Stimulated activated CD4-positive, alpha-beta T cell treated with anti-CD3 and anti-CD28 coated beads, Interleukin-12 subunit alpha, Interleukin-12 subunit beta, amount 100 ng/mL, for 48 hours (primary cell): ENCODE results near the gene CTTNBP2NL.
"Not testable (repeated sequence)": the region's sequence is repeated elsewhere in the genome, so short reads cannot be mapped to it uniquely, and the experiment has no call there.

ENCODE experiments used
- DNase-seq, 3 donors: peaks; one replicate each; pipeline ENCODE4 v3.0.0-alpha.2; 2020; ENCODE audit warnings: low read depth in 2 of 3, low spot score in 1 of 3

The CTTNBP2NL gene

GRCh38 chr1:112418099-112418892 lies 22.3 kb downstream of the CTTNBP2NL start:
- DNase-seq, result no peak

DNA sequence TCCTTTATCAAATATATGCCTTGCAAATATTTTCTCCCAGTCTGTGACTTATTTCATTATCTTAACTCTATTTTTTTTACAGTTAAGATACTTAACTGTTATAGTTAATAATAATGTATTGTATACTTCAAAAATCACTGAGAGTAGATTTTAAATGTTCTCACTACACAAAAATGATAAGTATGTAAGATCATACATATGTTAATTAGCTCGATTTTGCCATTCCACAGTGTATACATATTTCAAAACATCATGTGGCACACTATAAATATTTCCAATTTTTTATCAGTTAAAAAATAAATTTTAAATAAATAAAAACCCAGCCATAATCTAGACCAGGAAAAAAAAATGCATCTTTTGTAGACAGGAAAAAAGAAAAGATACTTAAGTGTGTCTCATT lies 27.2 kb downstream of the CTTNBP2NL start:
- DNase-seq, result no peak

GRCh38 chr1:112423666-112424065 lies 27.7 kb downstream of the CTTNBP2NL start:
- not testable (repeated sequence) for DNase-seq

- DNase-seq, result no peak
Measured at GRCh38 chr1:112429749-112430148, 33.7 kb downstream of the CTTNBP2NL start.

DNA sequence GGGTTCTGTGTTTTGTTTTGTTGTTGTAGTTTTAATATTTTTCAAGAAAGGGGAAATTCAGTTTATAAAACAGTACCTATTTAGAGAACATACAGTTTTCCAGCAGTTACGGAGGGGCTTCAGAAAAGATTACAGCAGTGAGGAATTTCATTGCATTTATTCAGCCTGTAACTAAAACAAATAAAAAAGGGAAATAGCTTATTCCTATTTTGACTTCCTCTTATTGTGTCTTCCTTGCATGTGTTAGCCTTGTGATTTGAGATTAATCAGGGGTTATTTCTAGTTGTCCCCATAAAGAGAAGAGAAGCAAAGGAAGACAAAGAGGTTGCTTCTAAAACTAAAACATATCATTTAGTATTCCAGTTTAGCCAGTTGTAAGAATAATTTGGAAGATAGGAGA lies 35.0 kb downstream of the CTTNBP2NL start:
- no peak for DNase-seq

GRCh38 chr1:112435448-112435847 lies 39.4 kb downstream of the CTTNBP2NL start:
- DNase-seq, result no peak

DNA sequence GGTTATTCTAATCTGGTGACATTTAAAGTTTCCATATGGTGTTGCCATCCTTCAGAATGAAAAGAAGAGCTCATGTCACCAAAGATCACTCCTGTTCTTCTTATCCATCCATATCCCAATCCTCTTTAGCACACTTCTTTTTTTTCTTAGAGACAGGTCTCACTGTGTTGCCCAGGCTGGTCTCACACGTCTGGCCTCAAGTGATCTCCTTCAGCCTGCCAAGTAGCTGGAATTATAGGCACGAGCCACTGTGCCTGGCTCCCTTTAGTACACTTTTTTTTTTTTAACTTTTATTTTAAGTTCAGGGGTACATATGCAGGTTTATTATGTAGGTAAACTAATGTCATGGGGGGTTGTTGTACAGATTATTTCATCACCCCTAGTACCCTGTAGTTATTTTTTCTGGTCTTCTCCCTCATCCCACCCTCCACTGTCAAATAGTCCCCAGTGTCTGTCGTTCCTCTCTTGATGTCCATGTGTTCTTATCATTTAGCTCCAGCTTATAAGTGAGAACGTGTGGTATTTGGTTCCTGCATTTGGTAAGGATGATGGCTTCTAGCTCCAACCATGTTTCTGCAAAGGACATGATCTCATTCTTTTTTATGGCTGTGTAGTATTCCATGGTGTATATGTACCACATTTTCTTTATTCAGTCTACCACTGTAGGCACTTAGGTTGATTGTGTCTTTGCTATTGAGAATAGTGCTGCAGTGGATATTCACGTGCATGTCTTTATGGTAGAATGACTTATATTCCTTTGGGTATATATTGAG lies 40.6 kb downstream of the CTTNBP2NL start:
- DNase-seq, result no peak

DNA sequence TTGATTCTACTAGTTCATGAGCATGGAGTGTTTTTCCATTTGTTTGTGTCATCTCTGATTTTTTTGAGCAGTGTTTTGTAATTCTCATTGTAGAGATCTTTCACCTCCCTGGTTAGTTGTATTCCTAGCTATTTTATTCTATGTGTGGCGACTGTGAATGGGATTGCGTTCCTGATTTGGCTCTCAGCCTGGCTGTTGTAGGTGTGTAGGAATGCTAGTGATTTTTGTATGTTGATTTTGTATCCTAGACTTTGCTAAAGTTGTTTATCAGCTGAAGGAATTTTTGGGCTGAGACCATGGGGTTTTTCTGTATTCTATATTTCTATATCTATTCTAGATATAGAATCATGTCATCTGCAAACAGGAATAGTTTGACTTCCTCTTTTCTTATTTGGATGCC lies 42.1 kb downstream of the CTTNBP2NL start:
- DNase-seq, result not testable (repeated sequence)

GRCh38 chr1:112439592-112439991 lies 43.6 kb downstream of the CTTNBP2NL start:
- no peak for DNase-seq

DNA sequence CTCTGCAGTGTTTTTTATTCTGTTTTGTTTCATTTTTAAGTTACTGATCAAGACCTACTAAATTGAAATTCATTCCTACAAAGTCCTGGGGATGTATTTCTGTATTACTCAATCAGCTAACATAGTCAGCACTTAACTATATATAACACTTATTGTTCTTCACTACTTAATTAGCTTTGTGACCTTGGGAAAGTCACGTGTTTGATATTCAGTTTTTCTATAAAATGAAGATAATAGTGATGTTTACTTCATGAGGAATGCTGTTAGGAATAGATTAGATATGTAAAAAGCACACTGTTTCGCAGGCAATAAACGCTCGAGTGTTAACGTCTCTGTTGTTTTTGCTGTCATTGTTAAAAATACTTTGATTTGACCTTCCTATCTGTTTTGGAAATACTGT lies 44.6 kb downstream of the CTTNBP2NL start:
- no peak for DNase-seq

- DNase-seq, result no peak
Measured at GRCh38 chr1:112444269-112444668, 48.3 kb downstream of the CTTNBP2NL start.

DNA sequence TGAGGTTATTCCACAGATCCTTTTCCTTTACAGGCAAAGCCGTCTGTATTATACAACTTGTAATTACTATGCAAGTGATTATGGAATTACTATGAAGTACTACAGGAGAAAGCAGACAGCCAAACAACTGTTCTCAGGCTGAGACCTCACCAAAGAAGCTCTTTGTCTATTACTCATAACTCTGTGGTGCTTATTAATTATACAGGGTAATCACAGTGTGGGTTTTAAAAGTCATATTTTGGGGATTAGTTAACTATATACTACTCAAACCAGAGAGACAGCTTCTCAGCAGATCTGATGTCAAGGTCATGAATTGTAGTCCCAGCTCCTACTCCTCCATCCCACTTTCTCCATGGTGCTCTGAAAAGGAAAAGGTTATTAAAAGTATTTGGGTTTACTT lies 49.6 kb downstream of the CTTNBP2NL start:
- DNase-seq, result no peak

DNA sequence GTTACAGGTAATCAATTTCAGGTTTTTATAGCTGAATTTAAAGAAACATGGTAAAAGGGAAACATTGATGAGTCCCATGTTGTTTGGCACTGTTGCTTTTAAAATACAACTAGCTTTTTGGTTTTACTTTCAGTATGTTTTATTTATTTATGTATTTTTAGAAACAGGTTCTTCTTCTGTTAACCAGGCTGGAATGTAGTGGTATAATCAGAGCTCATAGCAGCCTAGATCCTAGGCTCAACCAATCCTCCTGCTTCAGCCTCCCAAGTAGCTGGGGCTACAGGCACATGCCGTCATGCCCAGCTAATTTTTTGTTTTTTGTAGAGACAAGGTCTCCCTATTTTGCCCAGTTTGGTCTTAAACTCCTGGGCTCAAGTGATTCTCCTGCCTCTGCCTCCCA lies 50.4 kb downstream of the CTTNBP2NL start:
- no peak for DNase-seq

- DNase-seq, result no peak
Measured at GRCh38 chr1:112448904-112449629, 53.1 kb downstream of the CTTNBP2NL start.

DNA sequence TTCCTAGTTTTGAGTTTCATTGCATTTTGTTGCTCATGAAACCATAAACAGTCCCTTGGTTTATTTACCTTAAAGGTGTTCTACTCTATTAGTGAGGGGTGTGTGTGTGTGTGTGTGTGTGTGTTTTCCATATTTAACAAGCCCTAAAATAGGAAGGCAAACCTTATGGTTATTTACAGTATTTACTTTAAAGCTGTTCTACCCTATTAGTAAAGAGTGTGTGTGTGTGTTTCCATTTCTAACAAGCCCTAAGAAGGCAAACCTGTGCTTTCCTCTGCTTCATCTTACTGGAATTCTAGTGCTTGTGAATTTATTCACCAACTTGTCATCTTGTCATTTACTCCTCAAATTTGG lies 53.6 kb downstream of the CTTNBP2NL start:
- no peak for DNase-seq

DNA sequence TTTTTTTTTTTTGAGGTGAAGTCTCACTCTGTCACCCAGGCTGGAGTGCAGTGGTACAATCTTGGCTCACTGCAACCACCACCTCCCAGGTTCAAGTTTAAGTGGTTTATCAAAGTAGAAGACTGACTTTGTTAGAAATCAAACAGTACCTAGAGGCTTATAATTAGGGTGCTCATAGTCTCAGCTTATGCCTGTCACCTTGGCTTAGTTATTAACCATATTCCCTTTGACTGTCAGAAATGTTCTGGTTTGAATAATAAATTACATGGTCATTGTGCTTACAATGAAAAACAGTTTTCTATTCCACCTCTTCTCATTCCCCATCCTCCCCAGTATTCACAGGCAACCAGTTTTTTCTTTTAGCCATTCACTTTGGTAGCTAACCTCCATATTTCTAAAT lies 54.8 kb downstream of the CTTNBP2NL start:
- no peak for DNase-seq

DNA sequence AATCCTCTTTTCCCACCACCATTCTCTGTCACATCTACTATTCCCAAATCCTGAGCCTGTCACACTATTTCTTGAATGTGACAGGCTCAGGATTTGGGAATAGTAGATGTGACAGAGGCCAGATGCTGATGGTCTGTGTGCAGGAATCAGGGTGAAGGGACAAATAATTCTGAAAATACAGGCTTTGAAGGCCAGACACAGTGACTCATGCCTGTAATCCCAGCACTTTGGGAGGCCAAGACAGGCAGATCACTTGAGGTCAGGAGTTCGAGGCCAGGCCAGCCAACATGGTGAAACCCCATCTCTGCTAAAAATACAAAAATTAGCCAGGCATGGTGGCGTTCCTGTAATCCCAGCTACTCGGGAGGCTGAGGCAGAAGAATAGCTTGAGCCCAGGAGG lies 55.3 kb downstream of the CTTNBP2NL start:
- not testable (repeated sequence) for DNase-seq

DNA sequence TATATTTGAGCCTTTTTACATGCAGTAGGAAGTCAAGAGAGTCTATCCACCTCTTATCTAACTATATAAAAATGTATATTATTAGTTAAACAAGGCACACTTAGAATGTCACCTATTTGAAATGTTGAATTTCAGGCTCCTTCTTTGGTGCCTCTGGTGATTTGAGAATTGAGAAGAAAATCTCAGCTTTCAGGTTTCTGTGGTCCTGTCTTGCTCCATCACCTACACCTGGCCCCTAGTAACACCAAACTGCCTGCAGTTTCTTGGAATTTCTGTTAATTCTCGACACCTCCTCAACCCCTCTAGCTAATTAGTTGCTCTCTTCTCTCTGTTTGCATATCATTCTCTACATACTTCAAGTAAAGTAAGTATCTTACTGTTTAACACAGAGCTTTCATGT lies 57.9 kb downstream of the CTTNBP2NL start:
- no peak for DNase-seq

- DNase-seq, result no peak
Measured at GRCh38 chr1:112454316-112454715, 58.3 kb downstream of the CTTNBP2NL start.

DNA sequence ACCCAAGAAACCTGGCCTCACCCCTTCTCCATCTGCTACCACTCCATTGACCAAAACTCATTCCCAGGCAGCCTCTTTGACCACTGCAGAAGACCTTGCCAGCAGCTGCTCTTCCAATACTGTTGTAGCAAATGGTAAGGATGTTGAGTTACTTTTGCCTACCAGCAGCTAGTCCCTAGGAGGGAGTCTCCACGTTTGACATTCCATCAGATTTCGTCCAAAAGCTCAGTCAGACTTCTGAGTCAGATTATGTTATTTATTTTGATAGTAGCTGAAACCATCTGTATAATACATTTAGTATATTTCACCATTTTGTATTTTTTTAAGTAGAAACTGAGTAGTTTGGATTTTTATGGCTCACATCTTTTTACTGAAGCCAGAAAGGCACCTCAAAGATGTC lies 61.2 kb downstream of the CTTNBP2NL start:
- DNase-seq, result no peak

DNA sequence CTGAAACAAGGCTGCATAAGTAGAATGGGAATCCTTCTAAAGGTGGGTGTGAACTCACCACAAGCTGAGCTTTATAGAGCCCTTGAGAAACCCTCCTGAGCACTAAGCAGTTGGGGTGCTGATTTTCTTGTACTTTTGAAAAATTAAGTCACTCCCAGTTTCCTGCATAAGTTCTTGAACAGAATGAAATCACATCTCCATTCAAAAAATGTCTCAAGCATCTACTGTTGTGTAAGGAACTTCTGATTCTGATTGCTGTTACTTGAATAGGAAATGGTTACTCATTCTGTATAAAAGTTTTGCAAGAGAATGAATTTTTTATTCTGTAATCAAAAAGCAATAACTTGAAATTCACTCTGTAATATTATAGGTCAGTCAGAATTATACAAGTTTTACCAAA lies 61.9 kb downstream of the CTTNBP2NL start:
- DNase-seq, result no peak

DNA sequence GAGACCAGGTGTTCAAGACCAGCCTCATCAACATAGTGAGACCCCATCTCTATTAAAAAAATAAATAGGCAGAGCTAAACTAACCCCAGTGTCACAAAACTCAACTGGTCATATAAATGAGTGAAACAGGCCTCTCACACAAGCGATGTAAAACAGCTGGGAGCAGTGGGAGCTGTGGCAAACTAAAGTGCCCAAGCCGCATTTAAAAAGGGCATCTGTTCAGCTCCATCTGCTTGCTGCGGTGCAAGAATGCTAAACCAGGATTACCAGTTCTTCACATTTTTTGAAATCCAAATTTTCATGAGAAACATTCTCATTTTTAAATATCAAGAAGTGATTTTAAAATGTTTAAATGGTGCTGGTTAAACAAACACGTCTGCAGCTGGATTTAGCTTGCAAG lies 62.7 kb downstream of the CTTNBP2NL start:
- DNase-seq, result no peak
